K562 (cell line): ENCODE measurements around the gene USP7. TPM values are rescaled to one million over a fixed set of nuclear protein-coding genes. Genes with fewer than 3 reads are reported as not detected.

Experiments
- ATAC-seq: fragments of 200-7000 bp; cut with Tn5 transposase; 3 replicates; pipeline ENCODE4 v1.9.1; 2020; ENCODE audit warnings: moderate library complexity
- BruUV-seq: library from RNA; stranded (reverse); fragments of 400-500 nt; replicated peaks from 2 replicates; lab custom pipeline; 2021; lab: Mats Ljungman, UMichigan
- CTCF ChIA-PET: fragments of 300-600 bp; formaldehyde crosslinking; extraction: SDS; loops from one replicate; lab custom pipeline; 2021; ENCODE audit warnings: low intra/inter-chr PET ratio; lab: Yijun Ruan, JAX
- POLR2A ChIA-PET: fragments of 300-600, 350-650 bp; sonication (Branson Sonifier 250); formaldehyde crosslinking; extraction: SDS; loops from one replicate; lab custom pipeline; 2021; ENCODE audit warnings: antibody characterized with exemption, inconsistent platforms; lab: Yijun Ruan, JAX
- DNase-seq, 4 experiments: peaks; one replicate each; pipeline versions ENCODE4 v3.0.0 to v3.0.0-alpha.2; 2011 to 2018; ENCODE audit warnings: low spot score in 3 of 4, mixed read lengths in 3 of 4; ENCODE audit errors: extremely low read depth in 1 of 4
- FAIRE-seq: peaks from 2 replicates; lab custom pipeline; 2011; peaks lifted over from hg19 to GRCh38; lab: Jason Lieb, UNC
- H2AFZ ChIP-seq: 2 replicates; pipeline ENCODE4 v1.6.0; 2011; ENCODE audit warnings: low read depth, low read length, control low read depth, inconsistent platforms
- H3K27ac ChIP-seq: fragments of 200-600 bp; 3 replicates; pipeline ENCODE4 v1.8.0; 2011; ENCODE audit warnings: low read depth, mild to moderate bottlenecking, control low read depth, inconsistent platforms, low read length, moderate library complexity, mixed read lengths; ENCODE audit errors: extremely low read depth
- H3K27me3 ChIP-seq, 2 experiments: fragments of 300-600 bp in 1 of 2; 2 replicates in 1 of 2; 3 replicates in 1 of 2; pipeline versions ENCODE4 v1.6.0 to v1.8.0; 2011; ENCODE audit warnings: inconsistent platforms in 2 of 2, low read length in 2 of 2, mild to moderate bottlenecking in 1 of 2, mixed read lengths in 1 of 2, moderate library complexity in 1 of 2; ENCODE audit not compliant: control insufficient read depth in 2 of 2, insufficient read depth in 2 of 2
- H3K36me3 ChIP-seq: fragments of 300-600 bp; 3 replicates; pipeline ENCODE4 v1.8.0; 2011; ENCODE audit warnings: mild to moderate bottlenecking, low read length, inconsistent platforms; ENCODE audit not compliant: control insufficient read depth, insufficient read depth
- H3K4me1 ChIP-seq, 2 experiments: fragments of 200-600 bp in 1 of 2; replicated peaks in 1 of 2; 2 replicates in 1 of 2; 3 replicates in 1 of 2; pipeline versions ENCODE4 v1.5.1 to v1.8.0; 2011; ENCODE audit warnings: inconsistent platforms in 2 of 2, low read length in 2 of 2, mild to moderate bottlenecking in 1 of 2, mixed read lengths in 1 of 2, moderate library complexity in 1 of 2; ENCODE audit not compliant: control insufficient read depth in 2 of 2, insufficient read depth in 2 of 2
- H3K4me2 ChIP-seq: 2 replicates; pipeline ENCODE4 v1.6.1; 2011; ENCODE audit warnings: low read length, control low read depth, inconsistent platforms, mixed read lengths; ENCODE audit not compliant: insufficient read depth
- H3K4me3 ChIP-seq: fragments of 200-600 bp; sonication (generic), shearing (Covaris generic); 2 replicates; pipeline ENCODE4 v1.5.1; 2016; ENCODE audit warnings: control low read depth, inconsistent platforms
- H3K79me2 ChIP-seq: fragments of 200-600 bp; 3 replicates; pipeline ENCODE4 v1.8.0; 2011; ENCODE audit warnings: low read length, inconsistent platforms; ENCODE audit not compliant: control insufficient read depth, insufficient read depth
- H3K9ac ChIP-seq, 2 experiments: 2 replicates each; pipeline versions ENCODE4 v1.6.0 to v1.6.1; 2011; ENCODE audit warnings: low read depth in 2 of 2, low read length in 2 of 2, control low read depth in 1 of 2, inconsistent platforms in 1 of 2, mild to moderate bottlenecking in 1 of 2, mixed read lengths in 1 of 2; ENCODE audit not compliant: insufficient read depth in 1 of 2
- H3K9me1 ChIP-seq: one replicate; pipeline ENCODE4 v1.6.0; 2011; ENCODE audit warnings: inconsistent platforms, mild to moderate bottlenecking, low read length, moderate library complexity; ENCODE audit not compliant: control insufficient read depth, insufficient read depth
- H3K9me3 ChIP-seq: replicated peaks from 2 replicates; pipeline ENCODE4 v1.5.1; 2011; ENCODE audit warnings: low read depth, low read length, inconsistent platforms; ENCODE audit not compliant: control insufficient read depth, insufficient read depth
- H4K20me1 ChIP-seq: replicated peaks from 2 replicates; pipeline ENCODE4 v1.6.1; 2011; ENCODE audit warnings: low read length, inconsistent platforms, mixed read lengths; ENCODE audit not compliant: control insufficient read depth, insufficient read depth
- DPF2 ChIP-seq: fragments of 450-650 bp; IDR thresholded peaks from 2 replicates; pipeline ENCODE4 v1.6.1; 2016
- HMBOX1 ChIP-seq: sonication (generic); IDR thresholded peaks from 2 replicates; pipeline ENCODE4 v1.6.1; 2016
- NFYB ChIP-seq: IDR thresholded peaks from 2 replicates; pipeline ENCODE4 v1.6.1; 2011; ENCODE audit warnings: mild to moderate bottlenecking, moderate library complexity; ENCODE audit not compliant: insufficient read length; ENCODE audit errors: extremely low read depth
- THAP7 ChIP-seq: fragments of 250-450 bp; sonication (Bioruptor Pico); IDR thresholded peaks from 2 replicates; pipeline ENCODE4 v1.5.0; 2021
- U2AF1 ChIP-seq: fragments of 200-400 bp; formaldehyde crosslinking; optimal IDR thresholded peaks from 2 replicates; pipeline ENCODE3; 2017; ENCODE audit warnings: mild to moderate bottlenecking, low read depth, low read length, moderate library complexity
- YBX1 ChIP-seq: fragments of 450-650 bp; IDR thresholded peaks from 2 replicates; pipeline ENCODE4 v1.7.1; 2016; ENCODE audit warnings: mild to moderate bottlenecking
- ZNF318 ChIP-seq, 2 experiments: fragments of 450-650 bp; IDR thresholded peaks; 2 replicates each; pipeline ENCODE4 v1.6.1; 2016; ENCODE audit warnings: mild to moderate bottlenecking in 2 of 2, borderline replicate concordance in 1 of 2, low read depth in 1 of 2, moderate library complexity in 1 of 2
- ZNF445 ChIP-seq: fragments of 250-450 bp; sonication (Bioruptor Pico); IDR thresholded peaks from 2 replicates; pipeline ENCODE4 v1.4.0; 2020; ENCODE audit warnings: low read depth, mild to moderate bottlenecking, moderate library complexity
- ZNF696 ChIP-seq: fragments of 250-450 bp; sonication (Bioruptor Pico); conservative IDR thresholded peaks from 2 replicates; pipeline ENCODE4 v1.4.0; 2020; ENCODE audit warnings: mild to moderate bottlenecking, moderate library complexity
- WGBS: fragments of 100-300 bp; shearing (Covaris generic); methylation state at CpG from one replicate; pipeline ENCODE4 v1.1.6; 2016; ENCODE audit warnings: low coverage, mixed read lengths; ENCODE audit not compliant: insufficient coverage; ENCODE audit errors: missing lambda C conversion rate; 5-methylcytosine and 5-hydroxymethylcytosine counted together
- in situ Hi-C: fragments of 300-500 bp; cut with MboI; formaldehyde crosslinking; loops from 4 replicates; pipeline ENCODE4 v1.15.0; 2018; ENCODE audit warnings: inconsistent platforms, mixed read lengths
- intact Hi-C: fragments of 100-400 bp; cut with micrococcal nuclease; formaldehyde crosslinking; loops from 2 replicates; pipeline ENCODE4 v1.14.2; 2022
- polyA plus RNA-seq, 8 experiments: library from polyadenylated mRNA; depleted of rRNA in 4 of 8; stranded (reverse) in 5 of 8; unstranded in 3 of 8; fragments of >200 nt; fragmentation: Nextera tagmentation in 2 of 8; fragmentation: Illumina TruSeq in 1 of 8; extraction: Ambion mirVana in 2 of 8; extraction: Trizol in 1 of 8; gene quantifications; 2 replicates each; pipeline versions ENCODE4 v1.2.1 to v1.2.3, GENCODE V29; 2011 to 2014; ENCODE audit warnings: inconsistent platforms in 1 of 8, missing spikeins in 1 of 8
- total RNA-seq, 7 experiments: library from RNA; depleted of rRNA in 6 of 7; stranded (reverse); fragments of >200 nt in 6 of 7; fragmentation: Illumina TruSeq in 2 of 7; extraction: Trizol in 2 of 7; gene quantifications; 2 replicates each; pipeline versions ENCODE4 v1.2.1 to v1.2.3, GENCODE V29; 2011 to 2021; ENCODE audit warnings: low replicate concordance in 1 of 7
- TF ChIP-seq, protein P1 (sequence below): sonication (generic); formaldehyde crosslinking; IDR thresholded peaks from 2 replicates; pipeline ENCODE4 v1.8.1; 2023; ENCODE audit warnings: mild to moderate bottlenecking, missing genetic modification reagents, moderate library complexity

Gene USP7
- total and polyA plus RNA-seq, 9 of the 15 experiments (the other 6 are each of a cell fraction or from before 2014, with no cell fraction given): 17.1 to 145 (median 57.9) TPM

- TF ChIP-seq THAP7 (CRISPR knock-in tag) (no peak), HMBOX1 (no peak), U2AF1 (no peak)
- TF ChIP-seq, protein P1, sequence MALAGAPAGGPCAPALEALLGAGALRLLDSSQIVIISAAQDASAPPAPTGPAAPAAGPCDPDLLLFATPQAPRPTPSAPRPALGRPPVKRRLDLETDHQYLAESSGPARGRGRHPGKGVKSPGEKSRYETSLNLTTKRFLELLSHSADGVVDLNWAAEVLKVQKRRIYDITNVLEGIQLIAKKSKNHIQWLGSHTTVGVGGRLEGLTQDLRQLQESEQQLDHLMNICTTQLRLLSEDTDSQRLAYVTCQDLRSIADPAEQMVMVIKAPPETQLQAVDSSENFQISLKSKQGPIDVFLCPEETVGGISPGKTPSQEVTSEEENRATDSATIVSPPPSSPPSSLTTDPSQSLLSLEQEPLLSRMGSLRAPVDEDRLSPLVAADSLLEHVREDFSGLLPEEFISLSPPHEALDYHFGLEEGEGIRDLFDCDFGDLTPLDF (CRISPR knock-in tag): no peak
These were observed 40.1 kb upstream of the USP7 start (continued) for GRCh38 chr16:9003763-9004162.

DNA sequence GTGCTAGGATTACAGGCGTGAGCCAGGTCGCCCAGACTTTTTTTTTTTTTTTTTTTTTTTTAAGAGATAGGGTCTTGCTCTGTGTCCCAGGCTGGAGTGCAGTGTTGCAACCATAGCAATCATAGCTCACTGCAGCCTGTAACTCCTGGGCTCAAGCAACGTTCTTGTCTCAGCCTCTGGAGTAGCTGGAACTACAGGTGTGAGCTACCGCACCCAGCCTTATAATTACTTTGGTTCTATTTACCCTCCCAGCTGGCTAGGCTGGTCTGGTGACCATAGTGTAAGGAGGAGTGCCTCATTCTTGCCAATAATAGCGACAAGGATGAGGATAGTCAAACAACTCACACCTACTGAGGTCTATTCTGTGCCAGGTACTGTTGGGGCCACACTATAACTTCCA, 39.6 kb upstream of the USP7 start:
- POLR2A ChIA-PET: interaction anchor here (0.7 to 1.1 kb wide), 3 partner anchors 11 to 56 kb away, joined by 3 to 4 read pairs (median 3); no protein-coding TSS in a partner anchor
- Histone ChIP-seq H3K27me3 (no peaks in the 10 kb centered on the region), H3K4me2 (no peak overlapping the region), H4K20me1 (no peaks in the 10 kb centered on the region), H3K9me3 (no peaks in the 10 kb centered on the region), H3K27ac (no peak overlapping the region), H3K9me1 (no peaks in the 10 kb centered on the region), H3K79me2 (no peaks in the 10 kb centered on the region), H3K9ac (no peak overlapping the region), H3K4me3 (no peak overlapping the region), H3K36me3 (no peaks in the 10 kb centered on the region), H2AFZ (no peak overlapping the region), H3K4me1 (peaks cover 5 to 8% of the 10 kb centered on the region in 2 experiments; a peak in 3 of 5 replicates)
- no TSS peak for BruUV-seq
- CTCF ChIA-PET: no interaction called here
- FAIRE-seq (no peak), DNase-seq (no peak), ATAC-seq (no peak)
- intact Hi-C loops: loop anchor here (10.0 kb wide), 1 partner anchor 69 kb away; no protein-coding TSS in a partner anchor
- 8% methylated on average over 3 of the region's 5 CpGs for WGBS
- in situ Hi-C loops: no loop called here
- TF ChIP-seq ZNF318 (IDR thresholded peaks at IDR 0.05; ENCODE audit: borderline replicate concordance in 1 of 2, low read depth in 1 of 2) (no peak), NFYB (no peak), ZNF696 (no peak), ZNF445 (no peak), YBX1 (no peak), DPF2 (no peak)
